GM21717 (cell line): ENCODE results near the gene EP400.

Source experiments
- ATAC-seq: cut with Tn5 transposase; IDR thresholded peaks from one replicate; pipeline ENCODE4 v1.9.1; 2021; ENCODE audit warnings: mild to moderate bottlenecking, moderate library complexity; ENCODE audit not compliant: unreplicated experiment

Gene EP400

DNA sequence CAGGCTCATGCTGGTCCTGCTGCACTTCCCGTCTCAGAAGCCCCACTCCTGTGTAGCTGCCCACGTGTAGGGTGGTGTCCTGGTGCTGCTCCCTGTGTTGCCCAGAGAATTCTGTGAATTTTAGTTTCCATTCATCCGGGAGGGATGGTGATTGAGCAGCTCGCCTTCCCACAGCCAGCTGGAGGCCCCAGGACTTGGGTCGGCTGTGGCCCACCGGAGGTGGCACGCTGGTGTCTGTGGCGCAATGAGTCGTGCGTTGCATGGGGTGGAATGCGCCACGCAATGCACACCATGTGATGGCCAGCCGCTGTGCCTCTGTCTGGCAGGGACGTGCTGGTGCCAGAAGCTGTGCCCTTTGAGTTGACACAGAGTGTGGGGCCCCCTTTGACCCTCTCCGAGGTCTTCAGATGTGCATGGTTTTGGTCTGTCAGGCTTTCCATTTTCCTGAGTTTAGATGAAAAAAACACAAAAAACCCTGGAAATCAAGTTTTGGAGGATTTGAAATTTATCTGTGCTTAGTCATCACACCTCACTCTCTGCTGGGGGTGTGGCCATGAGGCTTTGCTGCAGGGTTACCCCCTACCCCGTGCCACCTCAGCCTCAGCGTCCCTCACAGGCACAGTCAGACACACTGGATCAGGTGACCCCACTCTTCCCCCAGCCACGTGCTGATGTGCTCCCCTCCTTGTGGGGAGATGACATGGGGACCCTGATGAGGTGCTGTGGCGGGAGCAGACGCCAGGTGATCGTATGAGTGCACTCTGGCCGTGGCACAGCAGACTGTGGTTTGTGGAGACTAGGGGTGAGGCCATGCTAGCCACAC lies 64.6 kb downstream of the EP400 start:
- no peak for ATAC-seq

DNA sequence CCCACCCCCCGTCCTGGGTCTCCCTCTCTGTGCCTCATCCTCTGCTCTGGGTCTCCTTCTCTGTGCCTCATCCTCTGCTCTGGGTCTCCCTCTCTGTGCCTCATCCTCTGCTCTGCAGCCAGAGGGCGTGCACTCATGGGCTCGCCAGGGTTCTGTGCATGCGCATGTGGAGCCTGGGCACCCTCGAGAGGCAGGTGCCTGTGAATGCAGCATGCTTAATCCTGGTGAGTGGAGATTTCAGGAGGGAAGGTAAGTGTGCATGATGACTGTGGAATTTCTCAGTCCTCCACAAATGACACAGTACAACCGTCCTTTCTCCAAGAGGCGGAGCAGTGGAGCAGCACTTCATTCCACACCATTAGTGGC lies 65.2 kb downstream of the EP400 start:
- ATAC-seq, result no peak

DNA sequence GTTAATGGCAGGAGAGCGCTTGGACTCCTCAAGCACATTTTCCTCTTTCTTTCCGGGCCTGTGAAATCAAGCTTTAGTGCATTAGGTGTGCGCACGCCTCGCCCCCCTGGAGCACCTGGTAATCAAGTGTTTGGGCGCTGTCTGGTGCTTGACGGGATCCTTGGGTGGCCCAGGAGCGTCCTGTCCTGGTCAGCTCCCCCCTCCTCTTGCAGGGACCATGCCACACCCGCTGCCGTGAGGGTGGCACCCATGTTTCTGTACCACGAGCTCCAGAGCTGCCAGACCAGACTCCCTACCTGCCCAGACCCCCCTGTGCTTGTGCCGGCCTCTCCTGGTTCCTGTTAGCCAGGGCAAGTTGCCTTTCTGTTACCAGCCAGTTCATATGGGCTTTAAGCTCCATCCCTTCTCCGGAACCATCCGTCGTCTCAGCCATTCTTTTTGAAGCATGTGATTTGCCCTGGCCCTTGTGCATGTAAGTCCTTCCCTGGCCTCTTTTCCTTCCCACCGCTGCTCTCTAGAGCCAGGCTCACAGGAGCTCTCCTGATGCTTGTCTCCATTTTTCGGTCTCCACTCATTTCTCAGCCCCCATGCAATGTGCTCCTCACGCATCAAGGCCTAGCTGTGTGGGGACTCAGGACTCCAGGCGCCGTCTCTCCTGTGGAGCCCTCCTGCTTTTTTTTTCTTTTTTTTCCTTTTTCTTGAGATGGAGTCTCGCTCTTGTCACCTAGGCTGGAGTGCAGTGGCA lies 66.1 kb downstream of the EP400 start:
- ATAC-seq, result no peak

DNA sequence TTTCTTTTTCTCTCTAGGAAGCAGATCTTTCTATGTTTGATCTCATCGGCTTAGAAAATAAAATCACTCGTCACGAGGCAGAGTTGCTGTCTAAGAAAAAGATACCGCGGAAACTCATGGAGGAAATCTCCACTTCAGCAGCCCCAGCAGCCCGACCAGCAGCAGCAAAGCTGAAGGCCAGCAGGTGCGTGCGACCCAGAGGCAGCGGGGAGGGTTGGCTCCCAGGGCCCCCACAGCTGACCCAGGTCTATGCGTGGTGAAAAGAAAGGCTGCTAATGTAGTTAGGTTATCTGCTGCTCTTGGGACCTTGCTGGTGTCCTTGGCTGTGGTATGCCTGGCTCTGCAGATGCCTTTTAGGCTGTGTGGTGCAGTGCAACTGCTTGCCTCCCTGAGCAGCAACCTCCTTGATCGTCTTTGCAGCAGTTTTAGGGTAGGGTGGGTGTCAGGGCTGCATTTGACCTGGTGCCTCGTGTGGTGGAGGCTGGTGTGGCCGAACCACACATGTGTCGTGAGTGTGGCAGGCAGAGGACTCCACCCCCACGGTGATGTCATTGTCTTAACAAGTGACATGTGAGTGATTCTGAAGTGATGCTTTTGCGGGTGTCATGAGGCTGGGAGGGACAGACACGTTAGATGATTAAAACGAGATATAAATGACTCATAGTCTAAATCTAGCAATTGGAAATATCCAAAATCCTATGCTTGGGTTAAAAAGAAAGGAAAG lies 68.6 kb downstream of the EP400 start:
- no peak for ATAC-seq

DNA sequence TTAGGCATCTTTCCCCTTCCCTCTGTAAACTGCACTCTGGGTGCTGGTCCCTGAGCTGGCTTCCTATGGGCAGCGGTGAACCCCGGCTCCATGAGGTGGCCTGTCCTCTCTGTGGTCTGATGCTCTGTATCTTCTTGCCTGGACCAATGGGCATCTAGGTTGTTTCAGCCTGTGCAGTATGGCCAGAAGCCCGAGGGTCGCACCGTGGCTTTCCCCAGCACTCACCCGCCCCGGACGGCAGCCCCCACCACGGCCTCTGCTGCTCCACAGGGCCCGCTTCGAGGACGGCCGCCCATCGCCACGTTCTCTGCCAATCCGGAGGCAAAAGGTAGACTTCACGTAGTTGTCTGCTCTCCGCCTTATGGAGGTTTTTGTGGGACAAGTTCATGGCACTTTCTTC lies 70.1 kb downstream of the EP400 start:
- no peak for ATAC-seq

DNA sequence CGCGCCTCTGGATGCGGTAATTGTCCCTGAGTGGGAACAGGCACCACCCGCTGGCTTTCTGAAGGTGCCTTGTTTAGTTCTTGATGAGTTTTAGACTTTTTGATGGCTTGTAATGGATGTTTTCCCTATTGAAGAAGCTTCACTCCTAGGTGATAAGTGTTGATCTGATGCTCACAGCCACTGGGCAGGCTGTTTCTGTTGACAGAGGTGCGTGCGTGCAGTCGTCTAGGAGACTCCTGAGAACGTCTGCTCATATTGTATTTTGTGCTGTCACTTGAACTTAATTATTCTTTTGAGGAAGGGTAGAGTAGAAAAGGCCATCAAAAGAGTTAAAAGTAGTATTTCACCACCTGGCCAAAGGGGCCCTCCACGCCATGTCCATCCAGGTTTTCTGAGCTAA lies 70.5 kb downstream of the EP400 start:
- ATAC-seq, result no peak

DNA sequence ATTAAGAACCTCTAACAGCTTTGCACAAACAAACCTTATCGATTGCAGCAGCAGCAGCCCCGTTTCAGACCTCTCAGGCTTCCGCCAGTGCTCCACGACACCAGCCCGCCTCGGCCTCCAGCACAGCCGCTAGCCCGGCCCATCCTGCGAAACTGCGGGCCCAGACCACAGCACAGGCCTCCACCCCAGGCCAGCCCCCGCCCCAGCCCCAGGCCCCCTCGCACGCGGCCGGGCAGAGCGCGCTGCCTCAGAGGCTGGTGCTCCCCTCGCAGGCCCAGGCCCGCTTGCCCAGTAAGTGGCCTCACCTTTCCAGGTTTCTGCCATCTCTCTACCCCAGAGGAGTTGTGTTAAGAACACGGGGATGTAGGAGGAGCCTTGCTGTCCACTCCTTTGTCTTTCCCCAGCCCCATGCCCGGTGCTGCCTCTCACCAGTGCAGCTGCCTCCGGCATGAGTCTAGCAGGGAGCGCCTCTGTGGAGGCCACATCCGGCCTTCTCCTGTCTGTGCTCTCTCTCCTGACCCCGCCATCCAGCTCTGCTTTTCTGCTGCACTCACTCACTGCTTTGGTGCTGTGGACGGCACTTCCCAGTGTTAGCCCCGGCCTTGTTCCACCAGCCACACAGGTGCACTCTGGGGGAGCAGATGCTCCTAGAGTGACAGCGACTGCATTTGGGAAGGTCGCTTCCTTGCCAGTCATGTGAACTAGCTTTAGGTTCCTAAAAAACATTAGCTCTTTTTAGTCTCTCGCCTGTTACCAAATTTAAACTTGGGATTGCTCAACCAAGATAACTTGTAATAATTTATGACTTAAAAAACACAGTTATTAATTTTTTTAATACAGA lies 71.5 kb downstream of the EP400 start:
- ATAC-seq, result no peak

DNA sequence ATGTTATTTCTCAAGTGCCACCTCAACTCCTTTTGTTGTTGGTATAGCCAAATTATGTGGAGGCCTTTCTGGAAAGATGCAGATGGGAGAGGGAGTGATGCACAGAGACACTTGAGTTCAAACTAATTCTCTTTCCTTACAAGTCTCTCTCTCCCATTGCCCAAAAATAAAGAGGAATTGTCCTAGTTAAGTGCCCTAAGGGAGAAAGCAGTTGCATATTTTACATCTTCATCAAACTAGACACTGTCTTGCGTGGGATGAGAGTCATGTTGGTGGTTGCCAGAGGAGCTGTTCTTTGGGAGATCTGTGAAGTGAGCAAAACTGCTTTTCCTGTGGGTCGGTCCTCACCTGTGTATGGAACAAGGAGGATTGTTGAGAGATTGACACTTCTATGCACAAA lies 72.2 kb downstream of the EP400 start:
- ATAC-seq, result no peak

DNA sequence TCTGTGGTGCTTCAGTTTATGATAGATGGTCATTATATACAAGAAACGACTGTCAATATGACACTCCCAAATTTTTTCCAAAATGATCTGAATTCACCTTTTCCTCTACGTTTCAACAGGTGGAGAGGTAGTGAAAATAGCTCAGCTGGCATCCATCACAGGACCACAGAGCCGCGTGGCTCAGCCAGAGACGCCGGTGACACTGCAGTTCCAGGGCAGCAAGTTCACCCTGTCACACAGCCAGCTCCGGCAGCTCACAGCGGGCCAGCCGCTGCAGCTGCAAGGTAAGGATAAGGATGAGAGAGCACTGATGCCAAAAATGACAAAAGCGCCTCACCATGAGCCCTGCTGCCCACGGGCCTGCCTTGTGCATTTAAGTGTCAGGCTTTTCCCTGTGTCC lies 73.9 kb downstream of the EP400 start:
- ATAC-seq, result no peak

DNA sequence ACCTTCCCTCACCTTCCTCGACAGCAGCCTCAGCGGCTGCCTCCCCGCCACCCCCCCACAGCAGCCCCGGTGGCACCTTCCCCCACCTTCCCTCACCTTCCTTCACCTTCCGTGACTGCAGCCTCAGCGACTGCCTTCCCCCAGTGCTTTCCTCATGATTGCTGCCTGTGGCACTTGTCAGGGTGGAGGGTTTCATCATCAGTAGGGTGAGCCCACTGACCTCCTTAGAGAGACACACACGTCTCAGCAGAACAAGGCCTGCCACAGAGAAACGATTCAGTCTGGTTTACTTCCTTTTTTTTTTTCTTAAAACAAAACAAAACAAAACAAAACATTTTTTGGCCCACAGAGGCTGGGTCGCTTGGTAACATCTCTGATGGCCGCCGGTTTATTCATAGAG lies 75.0 kb downstream of the EP400 start:
- no peak for ATAC-seq

DNA sequence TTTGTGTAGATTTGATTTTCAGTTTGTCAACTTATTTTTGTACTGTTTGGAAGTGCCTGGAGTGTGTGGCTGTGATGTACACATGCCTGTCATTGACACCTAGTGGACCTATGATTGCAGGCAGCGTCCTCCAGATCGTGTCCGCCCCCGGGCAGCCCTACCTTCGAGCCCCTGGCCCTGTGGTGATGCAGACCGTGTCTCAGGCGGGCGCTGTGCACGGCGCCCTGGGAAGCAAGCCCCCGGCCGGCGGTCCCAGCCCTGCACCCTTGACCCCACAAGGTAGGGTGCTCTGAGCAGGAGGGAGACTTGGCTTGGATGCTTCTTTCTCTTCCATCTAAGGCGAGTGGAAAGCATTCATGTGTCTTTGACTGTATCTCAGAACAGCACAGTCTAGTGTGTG lies 75.8 kb downstream of the EP400 start:
- no peak for ATAC-seq

DNA sequence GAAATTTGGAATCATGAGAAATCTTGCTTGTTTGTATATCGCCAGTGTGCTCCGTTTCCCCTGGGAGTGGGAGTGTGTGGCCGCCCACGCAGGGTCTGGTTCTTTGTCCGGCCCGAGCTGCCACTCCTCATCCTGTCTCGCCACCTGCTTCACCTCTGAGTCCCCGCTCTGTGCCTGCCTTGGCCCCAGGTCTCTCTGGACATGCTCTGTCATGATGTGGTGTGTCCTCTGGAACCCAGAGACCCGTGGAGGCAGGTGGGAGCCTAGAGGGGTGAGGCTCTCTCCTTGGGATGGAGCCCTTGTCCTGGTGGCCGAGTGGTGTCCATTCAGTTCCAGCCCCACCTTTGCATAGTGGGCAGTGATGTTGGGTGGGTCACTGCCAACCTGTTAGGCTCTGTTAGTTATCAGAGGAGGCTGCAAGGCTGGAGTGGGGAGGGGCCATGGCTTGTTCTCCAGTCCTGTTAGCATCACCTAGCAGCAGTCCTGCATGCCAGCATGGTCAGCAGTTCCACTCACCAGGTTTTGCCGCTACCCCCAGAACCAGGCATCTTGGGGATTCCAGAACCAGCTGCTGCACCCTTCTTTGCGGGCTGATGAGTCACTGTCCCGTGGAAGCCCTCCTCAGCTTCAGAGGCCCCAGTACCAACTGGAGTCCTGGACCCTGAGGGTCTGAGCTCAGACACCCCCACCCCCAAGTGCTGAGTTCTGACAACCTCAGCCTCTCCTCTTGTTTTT lies 76.5 kb downstream of the EP400 start:
- no peak for ATAC-seq

DNA sequence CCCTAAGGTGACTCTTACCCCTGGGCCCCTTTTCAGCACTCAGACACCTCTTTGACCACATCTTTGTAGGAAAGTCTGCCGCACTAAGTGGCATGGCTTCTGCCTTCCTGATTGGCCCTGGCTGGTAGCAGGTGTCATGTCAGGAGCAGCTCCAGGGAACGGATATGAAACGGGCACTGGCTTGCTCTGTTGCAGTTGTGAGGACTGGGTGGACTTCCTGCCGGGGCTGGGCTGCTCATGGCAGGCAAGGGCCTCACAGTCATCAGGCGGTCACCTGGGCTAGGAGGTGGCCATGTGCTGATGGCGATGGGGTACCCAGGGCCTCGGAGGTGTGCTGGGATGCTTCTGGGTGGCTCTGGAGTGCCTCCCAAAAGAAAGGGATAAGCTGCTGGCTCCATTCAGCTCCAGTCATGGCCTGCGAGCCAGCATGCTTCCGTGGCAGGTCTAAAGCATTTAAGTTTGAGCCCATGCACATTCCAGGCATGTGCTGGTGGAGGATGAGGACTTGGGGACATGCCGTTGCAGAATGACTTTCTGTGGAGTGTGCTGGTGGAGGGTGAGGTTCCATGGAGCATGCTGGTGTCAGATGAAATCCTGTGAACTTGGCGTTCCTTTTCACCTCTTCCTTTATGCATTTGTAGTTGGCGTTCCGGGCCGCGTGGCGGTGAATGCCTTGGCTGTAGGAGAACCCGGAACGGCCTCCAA lies 77.2 kb downstream of the EP400 start:
- ATAC-seq, result no peak

DNA sequence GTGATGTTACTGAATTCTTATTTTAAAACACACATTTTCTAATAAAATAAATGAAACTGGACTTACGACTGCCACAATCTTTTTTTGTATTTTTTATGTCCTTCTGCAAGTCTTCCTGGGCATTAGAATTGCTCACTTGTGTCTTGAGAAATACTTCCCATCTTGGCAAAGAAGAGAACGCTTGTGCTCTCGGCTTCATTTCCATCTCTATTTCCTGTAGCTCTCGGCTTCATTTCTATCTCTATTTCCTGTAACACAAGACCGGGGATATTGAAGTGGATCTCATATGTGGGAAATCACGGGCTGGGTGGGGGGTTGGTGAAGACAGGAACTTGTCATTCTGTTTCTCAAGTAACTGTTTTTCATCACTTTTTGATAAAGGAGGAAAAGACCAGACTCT lies 77.9 kb downstream of the EP400 start:
- no peak for ATAC-seq

DNA sequence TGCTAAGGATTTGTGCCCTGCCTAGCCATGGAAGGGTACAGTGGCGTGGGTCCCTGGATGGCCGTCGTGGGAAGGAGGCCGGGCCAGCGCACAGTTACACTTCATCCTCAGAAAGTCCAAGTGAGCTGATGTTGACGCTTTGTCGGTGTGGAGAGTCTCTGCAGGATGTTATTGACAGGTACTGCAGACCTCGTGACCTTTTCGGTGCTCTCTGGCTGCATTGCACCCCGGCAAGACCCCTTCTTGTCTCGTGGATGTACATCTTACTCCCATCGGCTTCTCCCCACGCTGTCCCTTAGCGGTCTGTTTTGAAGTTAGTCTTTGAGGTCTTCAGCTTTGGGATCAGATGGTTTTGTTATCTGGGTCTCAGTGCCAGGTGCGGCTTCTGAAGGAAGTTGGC lies 78.4 kb downstream of the EP400 start:
- ATAC-seq, result no peak

DNA sequence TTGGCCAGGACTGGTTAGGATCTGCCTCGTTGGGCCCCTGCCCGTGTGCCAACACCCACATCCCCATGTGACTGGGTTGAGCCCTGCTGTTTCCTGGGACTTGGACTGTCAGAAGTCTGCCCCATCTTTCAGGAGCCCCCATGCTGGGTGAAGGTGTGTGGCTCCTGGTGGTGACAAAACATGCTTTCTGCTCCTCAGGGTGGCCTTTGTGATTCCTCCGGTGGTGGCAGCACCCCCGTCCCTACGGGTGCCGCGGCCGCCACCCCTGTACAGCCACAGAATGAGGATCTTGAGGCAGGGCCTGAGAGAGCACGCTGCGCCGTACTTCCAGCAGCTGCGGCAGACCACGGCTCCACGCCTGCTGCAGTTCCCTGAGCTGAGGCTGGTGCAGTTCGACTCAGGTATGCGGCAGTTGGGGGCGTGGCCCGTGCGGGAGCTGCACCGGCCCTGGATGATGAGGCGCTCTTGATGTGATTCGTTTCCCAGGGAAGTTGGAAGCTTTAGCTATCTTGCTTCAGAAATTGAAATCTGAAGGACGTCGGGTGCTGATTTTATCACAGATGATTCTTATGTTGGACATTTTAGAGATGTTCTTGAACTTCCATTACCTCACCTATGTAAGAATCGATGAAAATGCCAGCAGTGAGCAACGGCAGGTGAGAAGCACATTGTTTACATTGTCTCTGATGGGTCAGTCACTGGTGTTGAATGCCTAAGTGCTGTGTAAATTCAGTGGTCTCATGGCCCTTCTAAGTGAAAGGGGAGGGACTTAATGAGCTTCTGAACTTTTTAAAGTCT lies 80.0 kb downstream of the EP400 start:
- no peak for ATAC-seq

DNA sequence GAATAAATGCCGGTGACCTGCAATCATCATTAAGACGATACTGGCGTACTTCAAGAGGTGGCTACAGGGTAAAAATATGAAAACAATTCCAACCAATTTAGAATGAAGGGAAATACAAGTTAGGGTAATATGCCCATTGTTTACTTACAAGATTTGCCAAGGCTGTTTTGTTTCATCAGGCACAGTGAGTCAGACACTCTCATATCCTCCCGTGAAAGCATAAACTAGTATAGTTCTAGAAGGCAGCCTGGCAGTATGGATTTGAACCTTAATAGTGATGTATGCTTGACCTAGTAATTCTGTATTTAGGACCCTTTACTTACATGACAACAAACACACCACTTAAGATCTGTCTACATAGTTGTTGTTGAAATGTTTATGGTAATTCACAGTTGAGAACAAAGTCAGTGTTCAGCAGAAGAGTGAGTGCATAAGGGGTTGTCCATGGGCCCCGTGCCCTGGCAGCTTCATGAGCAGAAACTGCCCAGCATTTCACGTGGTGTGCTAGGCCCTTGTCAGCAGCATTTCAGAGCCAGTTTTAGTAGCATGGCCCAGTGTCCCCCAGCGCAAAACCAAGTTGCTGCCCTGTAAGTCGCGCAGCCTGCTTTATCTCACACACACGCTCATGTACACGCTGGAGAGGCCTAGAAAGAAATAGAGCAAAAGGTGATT lies 80.8 kb downstream of the EP400 start:
- no peak for ATAC-seq

DNA sequence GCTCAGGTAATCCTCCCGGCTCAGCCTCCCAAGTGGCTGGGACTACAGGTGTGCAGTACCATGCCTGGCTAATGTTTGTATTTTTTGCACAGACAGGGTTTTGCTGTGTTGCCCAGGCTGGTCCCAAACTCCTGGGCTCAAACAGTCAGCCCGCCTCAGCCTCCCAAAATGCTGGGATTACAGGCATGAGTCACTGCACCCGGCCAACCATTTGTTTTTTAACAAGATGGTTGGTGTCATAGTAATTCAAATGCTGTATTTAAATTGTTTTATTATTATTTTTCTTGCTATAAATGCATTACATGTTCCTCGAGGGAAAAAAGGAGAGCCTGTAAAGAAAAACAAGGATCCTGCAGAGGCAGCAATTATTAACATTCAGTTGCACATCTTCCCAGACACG lies 83.9 kb downstream of the EP400 start:
- no peak for ATAC-seq
